HepG2 (cell line): Measurements from ENCODE around the gene HCFC1R1. TPM values are rescaled to one million over a fixed set of nuclear protein-coding genes. Genes with fewer than 3 reads are reported as not detected.
A peak's percentile ranks its signal among the peaks of the same experiment; 100 is the strongest.

Experiments used
- CC2D1A ChIP-seq: sonication (generic); formaldehyde crosslinking; IDR thresholded peaks from 2 replicates; pipeline ENCODE4 v1.8.1; 2023; ENCODE audit warnings: mild to moderate bottlenecking, missing genetic modification reagents
- ELF4 ChIP-seq: sonication (generic); formaldehyde crosslinking; IDR thresholded peaks from 2 replicates; pipeline ENCODE4 v1.5.0; 2020; ENCODE audit warnings: missing genetic modification reagents, mild to moderate bottlenecking, moderate library complexity, borderline replicate concordance
- FOXC1 ChIP-seq: sonication (generic); formaldehyde crosslinking; IDR thresholded peaks from 2 replicates; pipeline ENCODE4 v1.8.0; 2022; ENCODE audit warnings: mild to moderate bottlenecking, missing genetic modification reagents, borderline replicate concordance
- FOXP1 ChIP-seq, 2 experiments: fragments of 450-650 bp in 1 of 2; IDR thresholded peaks; 2 replicates each; pipeline ENCODE4 v1.6.1; 2017 to 2018; ENCODE audit warnings: antibody characterized with exemption in 1 of 2
- MTF1 ChIP-seq: sonication (generic); formaldehyde crosslinking; IDR thresholded peaks from 2 replicates; pipeline ENCODE4 v1.5.0; 2020; ENCODE audit warnings: missing genetic modification reagents
- NFATC3 ChIP-seq: sonication (generic); formaldehyde crosslinking; IDR thresholded peaks from 2 replicates; pipeline ENCODE4 v1.5.1; 2020; ENCODE audit warnings: mild to moderate bottlenecking, missing genetic modification reagents
- TAF15 ChIP-seq: fragments of 200-400 bp; formaldehyde crosslinking; IDR thresholded peaks from one replicate; pipeline ENCODE4 v1.6.1; 2018; ENCODE audit warnings: mild to moderate bottlenecking, low read depth, low read length; ENCODE audit not compliant: poor library complexity, severe bottlenecking
- U2AF2 ChIP-seq: fragments of 200-400 bp; formaldehyde crosslinking; IDR thresholded peaks from 2 replicates; pipeline ENCODE4 v1.6.1; 2017; ENCODE audit warnings: low read depth, mild to moderate bottlenecking, low read length
- ZNF317 ChIP-seq: sonication (generic); formaldehyde crosslinking; IDR thresholded peaks from 2 replicates; pipeline ENCODE4 v1.5.0; 2020; ENCODE audit warnings: mild to moderate bottlenecking, missing genetic modification reagents
- ZNF549 ChIP-seq: sonication (generic); formaldehyde crosslinking; IDR thresholded peaks from 2 replicates; pipeline ENCODE4 v1.5.0; 2020; ENCODE audit warnings: missing genetic modification reagents
- ZNF556 ChIP-seq: sonication (generic); formaldehyde crosslinking; IDR thresholded peaks from 2 replicates; pipeline ENCODE4 v1.4.0; 2020; ENCODE audit warnings: mild to moderate bottlenecking, missing genetic modification reagents, borderline replicate concordance
- ZNF652 ChIP-seq: IDR thresholded peaks from 2 replicates; pipeline ENCODE4 v1.6.1; 2016; ENCODE audit warnings: low read depth, borderline replicate concordance
- ZNF670 ChIP-seq: sonication (generic); formaldehyde crosslinking; IDR thresholded peaks from 2 replicates; pipeline ENCODE4 v1.8.0; 2022; ENCODE audit warnings: mild to moderate bottlenecking, missing genetic modification reagents, borderline replicate concordance
- ZNF782 ChIP-seq: sonication (generic); formaldehyde crosslinking; IDR thresholded peaks from 2 replicates; pipeline ENCODE4 v1.4.0; 2020; ENCODE audit warnings: missing genetic modification reagents, mild to moderate bottlenecking, borderline replicate concordance
- ZNF850 ChIP-seq: sonication (generic); formaldehyde crosslinking; conservative IDR thresholded peaks from 2 replicates; pipeline ENCODE4 v1.9.0; 2021; ENCODE audit warnings: mild to moderate bottlenecking, missing genetic modification reagents
- ZNF878 ChIP-seq: sonication (generic); formaldehyde crosslinking; IDR thresholded peaks from 2 replicates; pipeline ENCODE4 v1.8.1; 2023; ENCODE audit warnings: mild to moderate bottlenecking, missing genetic modification reagents, moderate library complexity
- polyA plus RNA-seq, 8 experiments: library from polyadenylated mRNA; depleted of rRNA in 3 of 8; stranded (reverse) in 7 of 8; unstranded in 1 of 8; fragments of >200 nt; fragmentation: Illumina TruSeq in 4 of 8; extraction: Trizol in 4 of 8; gene quantifications; 2 replicates each; pipeline versions ENCODE4 v1.2.1 to v1.2.3, GENCODE V29; 2011 to 2016; ENCODE audit warnings: low read depth in 4 of 8, missing spikeins in 1 of 8, mixed read lengths in 1 of 8; ENCODE audit not compliant: insufficient read depth in 1 of 8
- total RNA-seq, 5 experiments: library from RNA; depleted of rRNA; stranded (reverse); fragments of >200 nt; fragmentation: Illumina TruSeq; extraction: Trizol; gene quantifications; 2 replicates each; pipeline ENCODE4 v1.2.3, GENCODE V29; 2016; ENCODE audit warnings: low read depth in 1 of 5
- TF ChIP-seq, protein P1 (sequence below): IDR thresholded peaks from 2 replicates; pipeline ENCODE4 v1.6.1; 2016; ENCODE audit warnings: low read depth, borderline replicate concordance
- TF ChIP-seq, protein P2 (sequence below), 2 experiments: sonication (generic) in 1 of 2; formaldehyde crosslinking in 1 of 2; IDR thresholded peaks; 2 replicates each; pipeline versions ENCODE4 v1.4.0 to v1.6.1; 2016 to 2020; ENCODE audit warnings: borderline replicate concordance in 1 of 2, low read depth in 1 of 2, mild to moderate bottlenecking in 1 of 2, missing genetic modification reagents in 1 of 2
- TF ChIP-seq, protein P3 (sequence below): sonication (generic); formaldehyde crosslinking; IDR thresholded peaks from 2 replicates; pipeline ENCODE4 v1.9.0; 2021; ENCODE audit warnings: missing genetic modification reagents, borderline replicate concordance

The HCFC1R1 gene
- total and polyA plus RNA-seq, 2 of the 13 experiments (the other 11 are each of a cell fraction or from before 2014, with no cell fraction given), result 13.8 to 16.1 TPM

DNA sequence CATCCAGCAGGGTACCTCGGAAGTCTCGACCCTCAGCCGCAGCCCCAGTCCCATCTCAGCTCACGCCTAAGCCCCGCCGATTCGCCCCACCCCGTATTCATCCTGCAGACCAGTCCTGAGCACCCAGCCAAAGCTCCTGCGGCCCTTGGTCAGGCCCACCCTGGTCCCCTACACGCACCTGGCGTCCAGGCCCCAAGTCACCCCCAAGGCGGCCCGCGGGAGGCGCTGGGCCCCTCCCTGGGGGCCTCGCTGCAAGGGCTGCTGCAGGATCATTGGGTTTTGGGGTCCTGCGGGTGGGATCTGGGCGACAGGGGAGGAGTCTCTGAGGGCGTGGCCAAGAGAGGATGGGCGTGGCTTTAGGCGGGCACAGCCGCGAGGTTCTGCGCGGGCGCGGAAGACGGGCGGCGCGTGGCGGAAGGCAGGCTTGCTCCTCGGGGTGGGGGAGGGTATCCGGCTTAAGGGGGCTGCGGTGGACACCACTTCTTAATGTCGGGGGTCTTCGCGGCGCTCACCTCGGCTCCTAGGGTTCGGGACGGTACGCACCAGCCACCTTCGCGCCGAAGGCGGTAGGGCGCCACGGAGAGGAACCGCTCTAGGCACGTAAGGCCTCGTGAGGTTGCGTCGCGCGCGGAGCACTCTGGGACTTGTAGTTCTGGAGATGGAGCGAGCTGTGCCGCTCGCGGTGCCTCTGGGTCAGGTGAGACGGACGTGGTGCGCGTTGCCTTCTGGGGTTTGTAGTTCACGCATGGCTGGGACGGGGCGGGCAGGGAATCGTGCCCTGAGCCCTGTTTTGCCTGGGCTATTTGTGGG lies at the start of gene HCFC1R1, which contains the start of gene THOC6 (continued):
- TF ChIP-seq ZNF556 (CRISPR knock-in tag), result 0 out of 2 replicates have a peak, but pooled peaks have one; percentile 20
- TF ChIP-seq FOXC1 (CRISPR knock-in tag), result peak; percentile 34; the same call in 1 of the 2 replicates
- no peak for TF ChIP-seq ZNF549
- TF ChIP-seq FOXP1 (IDR thresholded peaks at IDR 0.05), result no peak
- TF ChIP-seq FOXP1 (CRISPR knock-in tag; IDR thresholded peaks at IDR 0.05), result no peak
- TF ChIP-seq, protein P1, sequence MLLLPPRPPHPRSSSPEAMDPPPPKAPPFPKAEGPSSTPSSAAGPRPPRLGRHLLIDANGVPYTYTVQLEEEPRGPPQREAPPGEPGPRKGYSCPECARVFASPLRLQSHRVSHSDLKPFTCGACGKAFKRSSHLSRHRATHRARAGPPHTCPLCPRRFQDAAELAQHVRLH (CRISPR knock-in tag), result peak; percentile 97; the same call in 1 of the 2 replicates
- TF ChIP-seq, protein P2, sequence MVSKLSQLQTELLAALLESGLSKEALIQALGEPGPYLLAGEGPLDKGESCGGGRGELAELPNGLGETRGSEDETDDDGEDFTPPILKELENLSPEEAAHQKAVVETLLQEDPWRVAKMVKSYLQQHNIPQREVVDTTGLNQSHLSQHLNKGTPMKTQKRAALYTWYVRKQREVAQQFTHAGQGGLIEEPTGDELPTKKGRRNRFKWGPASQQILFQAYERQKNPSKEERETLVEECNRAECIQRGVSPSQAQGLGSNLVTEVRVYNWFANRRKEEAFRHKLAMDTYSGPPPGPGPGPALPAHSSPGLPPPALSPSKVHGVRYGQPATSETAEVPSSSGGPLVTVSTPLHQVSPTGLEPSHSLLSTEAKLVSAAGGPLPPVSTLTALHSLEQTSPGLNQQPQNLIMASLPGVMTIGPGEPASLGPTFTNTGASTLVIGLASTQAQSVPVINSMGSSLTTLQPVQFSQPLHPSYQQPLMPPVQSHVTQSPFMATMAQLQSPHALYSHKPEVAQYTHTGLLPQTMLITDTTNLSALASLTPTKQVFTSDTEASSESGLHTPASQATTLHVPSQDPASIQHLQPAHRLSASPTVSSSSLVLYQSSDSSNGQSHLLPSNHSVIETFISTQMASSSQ (IDR thresholded peaks at IDR 0.05; ENCODE audit: low read depth), result 0 out of 2 replicates have a peak, but pooled peaks have one; percentile 20
- TF ChIP-seq, protein P2 (CRISPR knock-in tag; IDR thresholded peaks at IDR 0.05; ENCODE audit: borderline replicate concordance), result peak; percentile 71; the same call in 1 of the 2 replicates
- 0 out of 2 replicates have a peak, but pooled peaks have one; percentile 64 for TF ChIP-seq ZNF782 (CRISPR knock-in tag)
- TF ChIP-seq, protein P3, sequence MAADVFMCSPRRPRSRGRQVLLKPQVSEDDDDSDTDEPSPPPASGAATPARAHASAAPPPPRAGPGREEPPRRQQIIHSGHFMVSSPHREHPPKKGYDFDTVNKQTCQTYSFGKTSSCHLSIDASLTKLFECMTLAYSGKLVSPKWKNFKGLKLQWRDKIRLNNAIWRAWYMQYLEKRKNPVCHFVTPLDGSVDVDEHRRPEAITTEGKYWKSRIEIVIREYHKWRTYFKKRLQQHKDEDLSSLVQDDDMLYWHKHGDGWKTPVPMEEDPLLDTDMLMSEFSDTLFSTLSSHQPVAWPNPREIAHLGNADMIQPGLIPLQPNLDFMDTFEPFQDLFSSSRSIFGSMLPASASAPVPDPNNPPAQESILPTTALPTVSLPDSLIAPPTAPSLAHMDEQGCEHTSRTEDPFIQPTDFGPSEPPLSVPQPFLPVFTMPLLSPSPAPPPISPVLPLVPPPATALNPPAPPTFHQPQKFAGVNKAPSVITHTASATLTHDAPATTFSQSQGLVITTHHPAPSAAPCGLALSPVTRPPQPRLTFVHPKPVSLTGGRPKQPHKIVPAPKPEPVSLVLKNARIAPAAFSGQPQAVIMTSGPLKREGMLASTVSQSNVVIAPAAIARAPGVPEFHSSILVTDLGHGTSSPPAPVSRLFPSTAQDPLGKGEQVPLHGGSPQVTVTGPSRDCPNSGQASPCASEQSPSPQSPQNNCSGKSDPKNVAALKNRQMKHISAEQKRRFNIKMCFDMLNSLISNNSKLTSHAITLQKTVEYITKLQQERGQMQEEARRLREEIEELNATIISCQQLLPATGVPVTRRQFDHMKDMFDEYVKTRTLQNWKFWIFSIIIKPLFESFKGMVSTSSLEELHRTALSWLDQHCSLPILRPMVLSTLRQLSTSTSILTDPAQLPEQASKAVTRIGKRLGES, result no peak
- no peak for TF ChIP-seq ZNF850 (CRISPR knock-in tag)
- no peak for TF ChIP-seq CC2D1A (CRISPR knock-in tag)
- 0 out of 2 replicates have a peak, but pooled peaks have one; percentile 28 for TF ChIP-seq ZNF652
- peak; percentile 57; the same call in 1 of the 2 replicates for TF ChIP-seq ZNF878 (CRISPR knock-in tag)
- TF ChIP-seq TAF15, result peak; percentile 97
- TF ChIP-seq ZNF317, result 0 out of 2 replicates have a peak, but pooled peaks have one; percentile 33
- no peak; the same call in 1 of the 2 replicates for TF ChIP-seq ELF4 (CRISPR knock-in tag)
- no peak for TF ChIP-seq MTF1 (CRISPR knock-in tag)
- 0 out of 2 replicates have a peak, but pooled peaks have one; percentile 55 for TF ChIP-seq ZNF670 (CRISPR knock-in tag)
- TF ChIP-seq NFATC3, result peak; percentile 90; the same call in 1 of the 2 replicates
- TF ChIP-seq U2AF2, result no peak
